Hindlimb muscle (tissue), 1 donor: ENCODE data around the gene MYO5B. TPM values are rescaled to one million over a fixed set of nuclear protein-coding genes. Genes with fewer than 3 reads are reported as not detected.
"Not testable (repeated sequence)": the region's sequence is repeated elsewhere in the genome, so short reads cannot be mapped to it uniquely, and the experiment has no call there.

ENCODE experiments used
- DNase-seq: peaks from one replicate; pipeline ENCODE4 v3.0.0-alpha.2; 2013
- polyA plus RNA-seq: library from polyadenylated mRNA; unstranded; fragments of 120-200 nt; gene quantifications from one replicate; pipeline ENCODE4 v1.2.1, GENCODE V29; 2013; ENCODE audit not compliant: insufficient read length

Gene MYO5B
- polyA plus RNA-seq, 1 donor: 1.7 TPM

GRCh38 chr18:49786019-49786720 lies 408.8 kb downstream of the MYO5B start:
- no peak for DNase-seq

GRCh38 chr18:49784427-49785185 lies 410.3 kb downstream of the MYO5B start:
- no peak for DNase-seq

DNA sequence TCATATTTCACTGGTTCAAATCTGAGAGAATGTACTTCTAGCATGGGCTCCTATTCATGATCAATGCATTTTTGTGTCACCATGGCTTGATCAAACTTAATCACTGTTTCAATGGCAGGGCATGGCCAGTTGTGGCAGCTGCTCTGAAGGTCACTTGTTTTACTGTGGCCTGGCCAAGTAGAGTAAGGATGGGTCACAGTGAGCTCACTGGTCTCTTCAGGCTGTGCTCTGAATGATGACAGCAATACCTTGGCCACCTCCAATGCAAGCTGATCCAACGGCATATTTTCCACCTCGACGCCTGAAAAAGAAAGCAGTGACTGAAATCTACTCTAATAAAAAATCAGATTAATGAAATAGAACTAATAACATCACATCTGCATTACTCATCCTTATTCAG lies 411.3 kb downstream of the MYO5B start:
- not testable (repeated sequence) for DNase-seq

DNA sequence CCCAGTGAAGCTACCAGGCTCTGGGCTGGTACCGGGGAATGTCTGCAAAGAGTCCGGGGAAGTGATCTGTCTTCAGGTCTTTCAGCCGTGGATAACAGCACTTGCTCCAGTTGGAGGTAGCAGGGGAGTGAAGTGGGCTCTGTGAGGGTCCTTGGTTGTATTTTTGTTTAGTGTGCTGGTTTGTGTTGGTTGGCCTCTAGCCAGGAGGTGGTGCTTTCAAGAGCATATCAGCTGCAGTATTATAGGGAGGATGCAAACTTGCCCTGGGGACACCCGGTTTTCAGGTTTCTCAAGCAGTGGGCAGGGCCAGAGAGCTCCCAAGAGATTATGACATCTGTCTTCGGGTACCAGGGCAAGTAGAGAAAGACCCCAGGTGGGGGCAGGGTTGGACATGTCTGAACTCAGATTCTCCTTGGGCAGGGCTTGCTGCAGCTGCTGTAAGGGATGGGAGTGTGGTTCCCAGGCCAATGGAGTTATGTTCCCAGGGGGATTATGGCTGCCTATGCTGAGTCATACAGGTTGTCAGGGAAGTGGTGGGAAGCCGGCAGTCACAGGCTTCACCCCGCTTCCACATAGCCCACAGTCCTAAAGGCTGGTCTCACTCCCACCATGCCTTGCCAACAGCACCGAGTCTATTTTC lies 416.0 kb downstream of the MYO5B start:
- DNase-seq: no peak

Other genes starting within 250 kb of the MYO5B start
- gene CFAP53, start 71.3 kb upstream of the MYO5B start, polyA plus RNA-seq: 0.10 TPM
- 45.4 TPM for gene MBD1, start 86.4 kb upstream of the MYO5B start, polyA plus RNA-seq
- 38.0 TPM for gene CXXC1, start 92.5 kb upstream of the MYO5B start, polyA plus RNA-seq
- gene SKA1, start 179.9 kb upstream of the MYO5B start, polyA plus RNA-seq: 2.7 TPM